Calu3 (cell line): ENCODE measurements around the gene INSRR. TPM values are rescaled to one million over a fixed set of nuclear protein-coding genes. Genes with fewer than 3 reads are reported as not detected.

ENCODE experiments used
- BruUV-seq: library from RNA; stranded (reverse); fragments of 400-500 nt; replicated peaks from 2 replicates; lab custom pipeline; 2021; lab: Mats Ljungman, UMichigan
- CTCF ChIA-PET: fragments of 300-600 bp; sonication (Branson Sonifier 250); formaldehyde crosslinking; loops from one replicate; lab custom pipeline; 2022; ENCODE audit warnings: antibody characterized with exemption; lab: Charles Lee
- DNase-seq: peaks from one replicate; pipeline ENCODE4 v3.0.0; 2022
- H3K27ac Mint-ChIP-seq: one replicate; pipeline ENCODE4 v1.8.0; 2022; ENCODE audit warnings: mixed read lengths; ENCODE audit not compliant: unreplicated experiment
- H3K27me3 Mint-ChIP-seq: one replicate; pipeline ENCODE4 v1.8.0; 2022; ENCODE audit warnings: mixed read lengths; ENCODE audit not compliant: unreplicated experiment
- H3K36me3 Mint-ChIP-seq: one replicate; pipeline ENCODE4 v1.8.0; 2022; ENCODE audit warnings: mild to moderate bottlenecking, moderate library complexity, mixed read lengths; ENCODE audit not compliant: insufficient read depth, unreplicated experiment
- H3K4me1 Mint-ChIP-seq: one replicate; pipeline ENCODE4 v1.8.0; 2022; ENCODE audit warnings: mild to moderate bottlenecking, low read depth, mixed read lengths; ENCODE audit not compliant: unreplicated experiment
- H3K4me3 Mint-ChIP-seq: one replicate; pipeline ENCODE4 v1.8.0; 2022; ENCODE audit warnings: mild to moderate bottlenecking, low read depth, moderate library complexity, mixed read lengths; ENCODE audit not compliant: unreplicated experiment
- H3K9me3 Mint-ChIP-seq: one replicate; pipeline ENCODE4 v1.8.0; 2022; ENCODE audit warnings: low read depth, mixed read lengths; ENCODE audit not compliant: unreplicated experiment
- intact Hi-C: fragments of 100-400 bp; cut with micrococcal nuclease; formaldehyde crosslinking; loops from one replicate; pipeline ENCODE4 v1.10.0; 2022; ENCODE audit not compliant: unreplicated experiment
- total RNA-seq: library from RNA; stranded (reverse); gene quantifications from 2 replicates; pipeline ENCODE4 v1.2.3, GENCODE V29; 2022
- TF ChIP-seq, protein P1 (sequence below): fragments of 200-600 bp; IDR thresholded peaks from one replicate; pipeline ENCODE4 v1.8.0; 2022; ENCODE audit warnings: antibody characterized with exemption; ENCODE audit not compliant: unreplicated experiment

Gene INSRR
- total RNA-seq, 1 experiment from 2014 or later = not detected

DNA sequence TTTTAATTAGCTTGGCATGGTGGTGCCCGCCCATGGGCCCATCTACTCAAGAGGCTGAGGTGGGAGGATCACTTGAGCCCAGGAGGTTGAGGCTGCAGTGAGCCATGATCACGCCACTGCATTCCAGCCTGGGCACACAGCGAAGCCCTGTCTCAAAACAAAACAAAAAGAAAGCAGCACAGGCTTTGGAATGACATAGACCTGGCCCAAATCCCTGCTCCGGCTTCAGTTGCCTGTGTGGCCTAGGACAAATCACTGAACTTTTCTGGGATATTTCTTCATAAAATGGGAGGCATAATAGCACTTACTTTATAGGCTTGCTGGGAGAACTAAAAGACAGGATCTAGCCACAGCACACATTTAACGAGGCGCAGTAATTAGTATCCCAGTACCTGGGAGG lies 37.0 kb upstream of the INSRR start:
- peaks cover 19% of the 10 kb centered on the region for H3K4me1 Mint-ChIP-seq

DNA sequence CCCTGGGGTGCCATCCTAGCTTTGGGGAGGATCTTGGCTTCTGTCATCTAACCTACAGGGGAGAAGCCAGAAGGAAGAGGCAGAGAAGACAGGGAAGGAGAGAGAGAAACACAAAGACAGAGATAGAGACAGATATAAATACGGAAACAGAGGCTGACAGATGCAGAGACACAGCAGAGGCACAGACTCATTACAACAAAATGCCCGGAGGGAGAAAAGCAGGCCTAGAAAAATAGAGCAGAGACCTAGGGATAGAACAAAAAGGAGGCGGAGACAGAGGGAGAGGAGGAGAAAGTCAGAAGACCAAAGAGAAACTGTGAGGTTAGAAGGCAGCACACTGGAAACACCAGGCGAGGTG lies 36.5 kb upstream of the INSRR start:
- intact Hi-C loops = loop anchor here (10.0 kb wide), 1 partner anchor 271 kb away; no protein-coding TSS in a partner anchor
- no peak overlapping the region for H3K27ac Mint-ChIP-seq
- H3K27me3 Mint-ChIP-seq = peaks cover 51% of the 10 kb centered on the region

More for the DNA sequence above, 37.0 kb upstream of the INSRR start:
- Mint-ChIP-seq H3K27ac (no peak overlapping the region), H3K9me3 (no peaks in the 10 kb centered on the region), H3K4me3 (no peak overlapping the region), H3K36me3 (no peaks in the 10 kb centered on the region), H3K27me3 (peaks cover 48% of the 10 kb centered on the region)
- CTCF ChIA-PET = no interaction called here
- no peak for DNase-seq
- intact Hi-C loops = loop anchor here (10.0 kb wide), 1 partner anchor 271 kb away; no protein-coding TSS in a partner anchor
- TF ChIP-seq, protein P1, sequence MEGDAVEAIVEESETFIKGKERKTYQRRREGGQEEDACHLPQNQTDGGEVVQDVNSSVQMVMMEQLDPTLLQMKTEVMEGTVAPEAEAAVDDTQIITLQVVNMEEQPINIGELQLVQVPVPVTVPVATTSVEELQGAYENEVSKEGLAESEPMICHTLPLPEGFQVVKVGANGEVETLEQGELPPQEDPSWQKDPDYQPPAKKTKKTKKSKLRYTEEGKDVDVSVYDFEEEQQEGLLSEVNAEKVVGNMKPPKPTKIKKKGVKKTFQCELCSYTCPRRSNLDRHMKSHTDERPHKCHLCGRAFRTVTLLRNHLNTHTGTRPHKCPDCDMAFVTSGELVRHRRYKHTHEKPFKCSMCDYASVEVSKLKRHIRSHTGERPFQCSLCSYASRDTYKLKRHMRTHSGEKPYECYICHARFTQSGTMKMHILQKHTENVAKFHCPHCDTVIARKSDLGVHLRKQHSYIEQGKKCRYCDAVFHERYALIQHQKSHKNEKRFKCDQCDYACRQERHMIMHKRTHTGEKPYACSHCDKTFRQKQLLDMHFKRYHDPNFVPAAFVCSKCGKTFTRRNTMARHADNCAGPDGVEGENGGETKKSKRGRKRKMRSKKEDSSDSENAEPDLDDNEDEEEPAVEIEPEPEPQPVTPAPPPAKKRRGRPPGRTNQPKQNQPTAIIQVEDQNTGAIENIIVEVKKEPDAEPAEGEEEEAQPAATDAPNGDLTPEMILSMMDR = no peak
- BruUV-seq = no TSS peak

GRCh38 chr1:156894711-156895454 lies 36.0 kb upstream of the INSRR start:
- H3K27me3 Mint-ChIP-seq = peaks cover 56% of the 10 kb centered on the region
- no peak overlapping the region for H3K27ac Mint-ChIP-seq
- peaks cover 19% of the 10 kb centered on the region for H3K4me1 Mint-ChIP-seq
- TF ChIP-seq, protein P1 = no peak
- no peaks in the 10 kb centered on the region for H3K36me3 Mint-ChIP-seq
- no peaks in the 10 kb centered on the region for H3K9me3 Mint-ChIP-seq
- BruUV-seq = no TSS peak
- DNase-seq = no peak
- no peak overlapping the region for H3K4me3 Mint-ChIP-seq
- CTCF ChIA-PET = interaction anchor here (1.3 kb wide), 1 partner anchor 33 kb away, joined by 4 read pairs; no protein-coding TSS in a partner anchor
- intact Hi-C loops = loop anchor here (10.0 kb wide), 1 partner anchor 270 kb away; no protein-coding TSS in a partner anchor

More for the DNA sequence above, 36.5 kb upstream of the INSRR start:
- CTCF ChIA-PET = interaction anchor here (1.3 kb wide), 1 partner anchor 32 kb away, joined by 4 read pairs; no protein-coding TSS in a partner anchor
- no peaks in the 10 kb centered on the region for H3K36me3 Mint-ChIP-seq
- no peak for DNase-seq
- no TSS peak for BruUV-seq
- H3K4me1 Mint-ChIP-seq = peaks cover 19% of the 10 kb centered on the region
- no peaks in the 10 kb centered on the region for H3K9me3 Mint-ChIP-seq
- H3K4me3 Mint-ChIP-seq = no peak overlapping the region
- TF ChIP-seq, protein P1 = no peak

DNA sequence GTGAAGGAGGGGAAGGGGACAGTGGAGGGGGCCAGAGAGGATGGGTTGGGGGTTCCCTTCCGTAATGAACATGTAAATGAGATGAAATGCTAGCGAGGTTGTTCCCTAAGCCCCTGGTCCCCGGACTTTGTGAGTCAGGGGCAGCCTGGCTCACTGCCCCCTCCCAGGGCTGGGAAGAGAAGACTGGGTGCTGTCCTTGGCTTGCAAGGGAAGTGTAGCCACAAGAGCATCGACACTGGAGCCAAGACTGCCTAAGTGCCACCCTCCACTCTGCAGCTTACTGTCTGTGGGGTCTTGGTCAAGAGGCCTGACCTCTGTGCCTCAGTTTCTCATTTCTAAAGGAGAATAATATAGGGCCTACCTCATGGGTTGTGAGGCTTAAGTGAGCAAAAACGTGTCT lies 35.1 kb upstream of the INSRR start:
- intact Hi-C loops = loop anchor here (10.0 kb wide), 1 partner anchor 269 kb away; no protein-coding TSS in a partner anchor
- peaks cover 58% of the 10 kb centered on the region for H3K27me3 Mint-ChIP-seq
- no peaks in the 10 kb centered on the region for H3K9me3 Mint-ChIP-seq
- no peak for DNase-seq
- CTCF ChIA-PET = interaction anchor here (1.3 kb wide), 1 partner anchor 34 kb away, joined by 4 read pairs; no protein-coding TSS in a partner anchor
- H3K36me3 Mint-ChIP-seq = no peaks in the 10 kb centered on the region
- peaks cover 19% of the 10 kb centered on the region for H3K4me1 Mint-ChIP-seq
- no TSS peak for BruUV-seq
- no peak overlapping the region for H3K27ac Mint-ChIP-seq
- TF ChIP-seq, protein P1 = no peak
- no peak overlapping the region for H3K4me3 Mint-ChIP-seq
